Erythroblast (primary cell): ENCODE measurements around the gene WDFY4.

Experiments
- GATA1 ChIP-seq: IDR thresholded peaks from 2 replicates; pipeline ENCODE4 v1.6.1; 2011; ENCODE audit warnings: low read depth, mild to moderate bottlenecking, control low read depth, low read length, moderate library complexity
- POLR2A ChIP-seq: IDR thresholded peaks from 2 replicates; pipeline ENCODE4 v1.6.1; 2011; ENCODE audit warnings: mild to moderate bottlenecking, low read length

DNA sequence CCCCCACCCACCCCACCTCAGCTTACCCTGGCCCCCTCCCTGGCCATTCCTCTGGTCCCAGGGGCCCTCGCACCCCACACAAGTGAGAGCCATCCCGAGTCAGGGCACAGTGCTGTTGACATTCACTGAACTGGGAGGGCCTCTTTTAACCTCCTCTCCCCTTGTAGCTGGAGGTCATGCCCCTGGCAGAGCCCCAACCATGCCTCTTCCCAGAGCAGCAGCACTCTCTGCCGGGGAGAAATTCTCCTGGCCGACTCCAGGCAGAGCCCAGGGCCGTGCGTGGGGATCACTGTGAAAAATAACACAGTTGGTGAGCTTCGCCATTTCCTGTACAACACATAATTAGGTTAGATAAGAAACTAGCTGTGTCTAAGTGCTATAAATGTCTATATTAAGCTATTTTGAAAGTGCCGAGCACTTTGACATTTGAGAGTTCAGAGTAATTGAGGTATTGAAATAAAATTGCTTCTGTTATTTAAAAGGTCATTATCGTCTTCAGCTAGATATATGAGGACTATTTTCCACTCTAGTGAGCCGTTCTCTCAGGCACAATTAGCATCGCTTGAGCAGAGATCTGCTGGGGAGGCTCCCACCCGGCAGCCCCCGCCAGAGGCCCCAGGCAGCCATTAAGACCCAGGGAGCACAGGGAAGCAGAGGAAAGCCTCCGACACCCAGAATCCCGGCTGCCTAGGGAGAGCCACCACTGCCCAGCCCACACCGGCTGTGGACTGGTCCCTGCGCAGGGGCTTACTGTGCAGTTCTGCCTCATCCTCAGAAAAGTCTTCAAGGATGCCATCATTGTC, 317.4 kb downstream of the WDFY4 start:
- no peak for TF ChIP-seq POLR2A
- no peak for TF ChIP-seq GATA1
